Measurements from ENCODE around the gene CAPN14.

Gene CAPN14

GRCh38 chr2:31138037-31138962, 79.0 kb downstream of the CAPN14 start, which contains the start of gene GALNT14 (continued):
- TF ChIP-seq AEBP2 (tag by site-specific recombination; IDR thresholded peaks at IDR 0.05; ENCODE audit: borderline replicate concordance) (no peak), ZBTB26 (tag by site-specific recombination; optimal IDR thresholded peaks at IDR 0.05) (peak; percentile 70), ZNF658 (tag by site-specific recombination; IDR thresholded peaks at IDR 0.05) (no peak), ZSCAN30 (tag by site-specific recombination; IDR thresholded peaks at IDR 0.05) (peak; percentile 46; the same call in 1 of the 2 replicates), ZFP41 (tag by site-specific recombination; IDR thresholded peaks at IDR 0.05; ENCODE audit: borderline replicate concordance) (no peak), SETDB1 (IDR thresholded peaks at IDR 0.05; ENCODE audit: insufficient read length, low read length) (no peak), ZBTB49 (tag by site-specific recombination; IDR thresholded peaks at IDR 0.05; ENCODE audit: low read depth) (no peak), ZNF521 (tag by site-specific recombination; IDR thresholded peaks at IDR 0.05) (no peak), ZNF510 (tag by site-specific recombination; IDR thresholded peaks at IDR 0.05; ENCODE audit: insufficient replicate concordance) (no peak), ZNF223 (tag by site-specific recombination; IDR thresholded peaks at IDR 0.05) (no peak), ZNF830 (tag by site-specific recombination; IDR thresholded peaks at IDR 0.05; ENCODE audit: low read depth) (no peak), OSR2 (tag by site-specific recombination; IDR thresholded peaks at IDR 0.05) (no peak), ZNF366 (tag by site-specific recombination; conservative IDR thresholded peaks at IDR 0.05) (no peak), ZNF324 (tag by site-specific recombination; IDR thresholded peaks at IDR 0.05) (no peak), ZNF24 (tag by site-specific recombination; IDR thresholded peaks at IDR 0.05) (0 out of 2 replicates have a peak, but pooled peaks have one; percentile 25), ZFP37 (tag by site-specific recombination; IDR thresholded peaks at IDR 0.05) (peak; percentile 47; the same call in 1 of the 2 replicates), ZXDB (tag by site-specific recombination; IDR thresholded peaks at IDR 0.05) (0 out of 2 replicates have a peak, but pooled peaks have one; percentile 18), ZNF112 (tag by site-specific recombination; IDR thresholded peaks at IDR 0.05) (no peak), ZNF529 (tag by site-specific recombination; IDR thresholded peaks at IDR 0.05; ENCODE audit: insufficient replicate concordance) (no peak), SP2 (tag by site-specific recombination; IDR thresholded peaks at IDR 0.05) (peak; percentile 44), ZNF426 (tag by site-specific recombination; IDR thresholded peaks at IDR 0.05) (no peak), ZNF48 (tag by site-specific recombination; IDR thresholded peaks at IDR 0.05) (no peak), ZNF211 (tag by site-specific recombination; IDR thresholded peaks at IDR 0.05; ENCODE audit: low read depth) (no peak), ZNF621 (tag by site-specific recombination; IDR thresholded peaks at IDR 0.05) (no peak), HOXC10 (CRISPR knock-in tag; IDR thresholded peaks at IDR 0.05) (no peak), TSHZ1 (tag by site-specific recombination; IDR thresholded peaks at IDR 0.05; ENCODE audit: borderline replicate concordance) (no peak), ZNF146 (tag by site-specific recombination; IDR thresholded peaks at IDR 0.05) (no peak), ZNF664 (tag by site-specific recombination; IDR thresholded peaks at IDR 0.05) (no peak), ZNF398 (tag by site-specific recombination; IDR thresholded peaks at IDR 0.05) (peak; percentile 79)
